Measurements from ENCODE around the gene FMN1. TPM values are rescaled to one million over a fixed set of nuclear protein-coding genes. Genes with fewer than 3 reads are reported as not detected.

Gene FMN1
- total RNA-seq, 2 donors from 2014 or later, result 26.9 to 27.5 TPM

DNA sequence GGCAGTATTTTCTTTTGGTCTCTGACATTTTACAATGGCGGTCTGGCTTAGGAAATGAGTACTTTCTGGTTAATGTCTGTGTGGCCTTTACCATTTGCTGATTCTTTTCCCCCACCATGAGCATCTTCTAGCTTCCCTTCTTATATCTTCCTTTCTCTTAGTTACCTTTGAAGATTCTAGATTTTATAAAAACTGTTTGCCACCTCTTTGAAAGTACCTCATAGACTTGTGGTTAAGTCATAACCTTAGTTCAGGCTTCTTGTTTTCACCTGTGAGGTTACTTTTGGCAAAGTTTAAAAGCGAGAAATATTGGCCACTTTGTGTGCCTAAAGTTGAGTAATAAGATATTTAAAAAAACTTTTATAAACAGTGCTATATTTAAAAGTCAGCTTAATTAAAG is 147.4 kb downstream of the FMN1 start:
- H3K4me3 ChIP-seq, result no peak overlapping the region
- DNase-seq (ENCODE audit: low spot score) (no peak), ATAC-seq (ENCODE audit: insufficient number of reproducible peaks, low FRiP score, low read depth) (no peak)
- no peaks in the 10 kb centered on the region for H3K9me3 ChIP-seq
- TF ChIP-seq, protein P1, sequence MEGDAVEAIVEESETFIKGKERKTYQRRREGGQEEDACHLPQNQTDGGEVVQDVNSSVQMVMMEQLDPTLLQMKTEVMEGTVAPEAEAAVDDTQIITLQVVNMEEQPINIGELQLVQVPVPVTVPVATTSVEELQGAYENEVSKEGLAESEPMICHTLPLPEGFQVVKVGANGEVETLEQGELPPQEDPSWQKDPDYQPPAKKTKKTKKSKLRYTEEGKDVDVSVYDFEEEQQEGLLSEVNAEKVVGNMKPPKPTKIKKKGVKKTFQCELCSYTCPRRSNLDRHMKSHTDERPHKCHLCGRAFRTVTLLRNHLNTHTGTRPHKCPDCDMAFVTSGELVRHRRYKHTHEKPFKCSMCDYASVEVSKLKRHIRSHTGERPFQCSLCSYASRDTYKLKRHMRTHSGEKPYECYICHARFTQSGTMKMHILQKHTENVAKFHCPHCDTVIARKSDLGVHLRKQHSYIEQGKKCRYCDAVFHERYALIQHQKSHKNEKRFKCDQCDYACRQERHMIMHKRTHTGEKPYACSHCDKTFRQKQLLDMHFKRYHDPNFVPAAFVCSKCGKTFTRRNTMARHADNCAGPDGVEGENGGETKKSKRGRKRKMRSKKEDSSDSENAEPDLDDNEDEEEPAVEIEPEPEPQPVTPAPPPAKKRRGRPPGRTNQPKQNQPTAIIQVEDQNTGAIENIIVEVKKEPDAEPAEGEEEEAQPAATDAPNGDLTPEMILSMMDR (IDR thresholded peaks at IDR 0.05), result no peak
- H3K4me1 ChIP-seq (ENCODE audit: control insufficient read depth in 1 of 2, low read depth in 2 of 2), result no peaks in the 10 kb centered on the region
- no peaks in the 10 kb centered on the region for H3K36me3 ChIP-seq
- H3K27me3 ChIP-seq (replicated peaks; ENCODE audit: insufficient read depth), result no peaks in the 10 kb centered on the region
- no peak overlapping the region for H3K27ac ChIP-seq

DNA sequence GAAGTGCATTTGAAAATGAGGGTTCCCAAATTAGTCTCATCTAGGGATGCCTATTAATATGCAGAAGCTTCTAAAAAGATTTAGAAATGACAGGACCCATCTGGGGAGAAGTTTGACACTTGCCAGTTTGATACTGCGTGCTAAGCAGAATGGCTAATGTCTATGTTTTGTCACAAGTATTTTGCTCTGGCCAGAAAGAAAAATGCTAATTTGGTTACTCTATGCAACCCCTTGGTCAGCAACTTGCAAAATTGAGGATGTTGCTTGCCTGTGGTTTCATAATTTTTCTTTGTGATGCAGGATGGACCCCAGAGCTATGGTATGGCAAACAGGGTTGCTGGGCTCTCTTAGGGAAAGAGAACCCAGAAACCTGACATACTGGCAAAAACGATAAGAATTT is 148.2 kb downstream of the FMN1 start:
- Histone ChIP-seq H3K36me3 (no peaks in the 10 kb centered on the region), H3K27me3 (replicated peaks; ENCODE audit: insufficient read depth) (no peaks in the 10 kb centered on the region), H3K27ac (no peak overlapping the region), H3K4me1 (ENCODE audit: control insufficient read depth in 1 of 2, low read depth in 2 of 2) (no peaks in the 10 kb centered on the region), H3K4me3 (no peak overlapping the region), H3K9me3 (no peaks in the 10 kb centered on the region)
- TF ChIP-seq, protein P1 (IDR thresholded peaks at IDR 0.05), result no peak
- DNase-seq (ENCODE audit: low spot score), result no peak
- ATAC-seq (ENCODE audit: insufficient number of reproducible peaks, low FRiP score, low read depth), result no peak

DNA sequence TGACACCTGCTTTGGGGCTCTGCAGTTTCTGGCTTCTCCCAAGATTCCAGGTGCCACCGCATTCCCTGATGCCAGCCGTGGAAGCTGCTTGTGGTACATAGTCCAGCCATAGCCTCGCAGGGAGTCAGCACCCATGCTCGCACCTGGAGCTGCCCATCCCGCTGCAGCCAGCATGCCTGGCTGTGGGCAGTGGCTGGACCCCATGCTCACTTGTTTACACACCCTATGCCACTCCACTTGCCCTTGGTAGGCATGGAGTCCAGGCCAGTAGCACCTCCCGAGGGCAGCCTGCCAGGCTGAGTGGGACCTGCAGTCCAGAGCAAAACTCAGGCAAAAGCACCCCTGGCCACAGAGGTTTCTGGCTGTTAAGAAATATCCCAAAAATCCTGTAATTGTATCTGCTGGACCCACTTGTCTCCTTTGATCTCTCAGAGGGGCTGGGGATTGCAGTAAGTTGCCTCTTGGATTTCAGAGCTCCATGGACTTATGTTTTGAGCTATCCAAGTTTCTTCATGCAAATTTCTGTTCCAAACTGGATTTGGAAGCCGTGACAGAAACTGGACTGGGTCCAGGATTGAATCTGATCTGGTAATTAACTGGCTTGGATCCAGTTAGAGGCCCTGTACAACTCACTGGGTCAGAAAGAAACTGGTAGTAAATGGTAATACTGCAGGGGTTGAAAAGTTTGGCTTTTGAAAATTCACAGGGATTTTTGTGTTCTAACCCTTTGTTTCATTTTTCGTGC is 149.3 kb downstream of the FMN1 start:
- ATAC-seq (ENCODE audit: insufficient number of reproducible peaks, low FRiP score, low read depth) (no peak), DNase-seq (ENCODE audit: low spot score) (no peak)
- no peaks in the 10 kb centered on the region for H3K36me3 ChIP-seq
- H3K9me3 ChIP-seq, result no peaks in the 10 kb centered on the region
- no peak overlapping the region for H3K27ac ChIP-seq
- TF ChIP-seq, protein P1 (IDR thresholded peaks at IDR 0.05), result no peak
- H3K4me1 ChIP-seq (ENCODE audit: control insufficient read depth in 1 of 2, low read depth in 2 of 2), result no peaks in the 10 kb centered on the region
- H3K27me3 ChIP-seq (replicated peaks; ENCODE audit: insufficient read depth), result no peaks in the 10 kb centered on the region
- no peak overlapping the region for H3K4me3 ChIP-seq

DNA sequence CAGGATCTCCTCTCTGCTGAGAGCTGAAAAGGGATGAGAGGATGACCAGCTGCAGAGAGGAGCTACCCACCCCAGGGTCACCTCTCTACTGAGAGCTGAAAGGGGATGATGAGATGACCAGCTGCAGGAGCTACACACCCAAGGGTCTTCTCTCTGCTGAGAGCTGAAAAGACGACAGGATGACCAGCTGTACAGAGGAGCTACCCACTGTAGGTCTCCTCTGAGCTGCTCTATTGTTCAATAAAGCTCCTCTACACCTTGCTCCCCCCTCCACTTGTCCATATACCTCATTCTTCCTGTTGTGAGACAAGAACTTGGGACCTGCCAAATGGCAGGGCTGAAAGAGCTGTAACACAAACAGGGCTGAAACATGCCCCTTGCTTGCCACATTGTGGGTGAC is 149.9 kb downstream of the FMN1 start:
- DNase-seq (ENCODE audit: low spot score) (no peak), ATAC-seq (ENCODE audit: insufficient number of reproducible peaks, low FRiP score, low read depth) (no peak)
- Histone ChIP-seq H3K27me3 (replicated peaks; ENCODE audit: insufficient read depth) (no peaks in the 10 kb centered on the region), H3K4me1 (ENCODE audit: control insufficient read depth in 1 of 2, low read depth in 2 of 2) (no peaks in the 10 kb centered on the region), H3K4me3 (no peak overlapping the region), H3K27ac (no peak overlapping the region), H3K9me3 (no peaks in the 10 kb centered on the region), H3K36me3 (no peaks in the 10 kb centered on the region)
- TF ChIP-seq, protein P1 (IDR thresholded peaks at IDR 0.05), result no peak

DNA sequence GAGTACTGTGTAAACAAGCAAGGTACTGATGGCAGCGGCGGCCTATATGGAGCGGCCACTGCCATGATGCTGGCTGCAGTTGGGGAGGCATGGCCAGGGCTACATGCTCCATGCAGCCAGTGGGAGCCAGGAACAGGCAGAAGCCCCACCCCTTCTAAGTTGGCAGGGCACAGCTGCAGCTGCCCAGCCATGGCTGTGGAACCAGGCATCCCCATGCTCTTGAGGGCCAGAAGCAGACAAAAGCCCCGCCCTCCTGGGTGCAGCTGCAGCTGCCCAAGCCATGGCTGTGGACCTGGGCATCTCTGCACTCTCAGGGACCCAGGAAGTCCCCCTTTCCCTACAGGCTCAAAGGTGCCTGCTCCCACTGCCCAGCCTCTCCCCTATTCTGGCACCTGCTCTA is 150.9 kb downstream of the FMN1 start:
- DNase-seq (ENCODE audit: low spot score) (no peak), ATAC-seq (ENCODE audit: insufficient number of reproducible peaks, low FRiP score, low read depth) (no peak)
- H3K9me3 ChIP-seq, result no peaks in the 10 kb centered on the region
- no peaks in the 10 kb centered on the region for H3K27me3 ChIP-seq (replicated peaks; ENCODE audit: insufficient read depth)
- no peaks in the 10 kb centered on the region for H3K36me3 ChIP-seq
- no peak overlapping the region for H3K4me3 ChIP-seq
- no peaks in the 10 kb centered on the region for H3K4me1 ChIP-seq (ENCODE audit: control insufficient read depth in 1 of 2, low read depth in 2 of 2)
- no peak overlapping the region for H3K27ac ChIP-seq
- TF ChIP-seq, protein P1 (IDR thresholded peaks at IDR 0.05), result no peak
